Smooth muscle cell (in vitro differentiated cells): Measurements from ENCODE around the gene PUS1. TPM values are rescaled to one million over a fixed set of nuclear protein-coding genes. Genes with fewer than 3 reads are reported as not detected.

Source experiments
- DNase-seq: peaks from one replicate; lab custom pipeline; 2025; ENCODE audit not compliant: unreplicated experiment; lab: John Stamatoyannopoulos, UW
- H2AFZ ChIP-seq: fragments of 200-600 bp; sonication (generic); 2 replicates; pipeline ENCODE4 v1.6.0; 2016; ENCODE audit warnings: antibody characterized with exemption, low read depth, mild to moderate bottlenecking
- H3F3A ChIP-seq: fragments of 200-600 bp; sonication (generic); 2 replicates; pipeline ENCODE4 v1.6.0; 2017; ENCODE audit warnings: antibody characterized with exemption, low read depth
- H3K27ac ChIP-seq: fragments of 200-600 bp; sonication (generic); 2 replicates; pipeline ENCODE4 v1.5.1; 2016; ENCODE audit warnings: low read depth, mild to moderate bottlenecking
- H3K27me3 ChIP-seq: fragments of 200-600 bp; sonication (generic); 2 replicates; pipeline ENCODE4 v1.6.1; 2016; ENCODE audit warnings: low read depth, mild to moderate bottlenecking
- H3K36me3 ChIP-seq: fragments of 200-600 bp; sonication (generic); 2 replicates; pipeline ENCODE4 v1.5.1; 2016; ENCODE audit warnings: low read depth
- H3K4me1 ChIP-seq: fragments of 200-600 bp; sonication (generic); 2 replicates; pipeline ENCODE4 v1.5.1; 2016; ENCODE audit warnings: low read depth
- H3K4me2 ChIP-seq: fragments of 200-600 bp; sonication (generic); 2 replicates; pipeline ENCODE4 v1.6.0; 2016; ENCODE audit warnings: mild to moderate bottlenecking
- H3K4me3 ChIP-seq: fragments of 200-600 bp; sonication (generic); 2 replicates; pipeline ENCODE4 v1.5.1; 2016; ENCODE audit warnings: mild to moderate bottlenecking
- H3K79me2 ChIP-seq: fragments of 200-600 bp; sonication (generic); 2 replicates; pipeline ENCODE4 v1.6.0; 2016; ENCODE audit warnings: low read depth, mild to moderate bottlenecking
- H3K9ac ChIP-seq: fragments of 200-600 bp; sonication (generic); 2 replicates; pipeline ENCODE4 v1.6.0; 2016; ENCODE audit warnings: low read depth
- H3K9me3 ChIP-seq: fragments of 200-600 bp; sonication (generic); replicated peaks from 2 replicates; pipeline ENCODE4 v1.5.1; 2016; ENCODE audit warnings: low read depth
- H4K20me1 ChIP-seq: fragments of 200-600 bp; sonication (generic); 2 replicates; pipeline ENCODE4 v1.6.0; 2016; ENCODE audit warnings: low read depth
- CTCF ChIP-seq: fragments of 200-600 bp; sonication (generic); IDR thresholded peaks from 2 replicates; pipeline ENCODE4 v1.5.1; 2017; ENCODE audit warnings: borderline replicate concordance, mild to moderate bottlenecking, antibody characterized with exemption; ENCODE audit not compliant: insufficient read depth, poor library complexity, severe bottlenecking
- WGBS: methylation state at CpG from one replicate; pipeline ENCODE4 v1.1.7; 2016; ENCODE audit warnings: low lambda C conversion rate; 5-methylcytosine and 5-hydroxymethylcytosine counted together
- polyA plus RNA-seq: library from polyadenylated mRNA; unstranded; fragments of >200 nt; fragmentation: Nextera tagmentation; extraction: Ambion mirVana; gene quantifications from 2 replicates; pipeline ENCODE4 v1.2.1, GENCODE V29; 2016
- total RNA-seq: library from RNA; depleted of rRNA; stranded (reverse); fragments of >200 nt; gene quantifications from 2 replicates; pipeline ENCODE4 v1.2.3, GENCODE V29; 2014

The PUS1 gene
- total and polyA plus RNA-seq, 2 experiments from 2014 or later, result 6.6 to 22.2 TPM

GRCh38 chr12:131923260-131923659, 5.8 kb upstream of the PUS1 start:
- Histone ChIP-seq H3K9ac (no peak overlapping the region), H3F3A (no peaks in the 10 kb centered on the region), H3K27me3 (no peaks in the 10 kb centered on the region), H3K4me2 (no peak overlapping the region), H3K9me3 (no peaks in the 10 kb centered on the region), H4K20me1 (no peaks in the 10 kb centered on the region), H2AFZ (no peak overlapping the region), H3K36me3 (no peaks in the 10 kb centered on the region), H3K79me2 (no peaks in the 10 kb centered on the region), H3K4me1 (no peaks in the 10 kb centered on the region), H3K4me3 (no peak overlapping the region), H3K27ac (no peak overlapping the region)
- no peak for TF ChIP-seq CTCF
- 90% methylated on average over 11 of the region's 11 CpGs for WGBS
- no peak for DNase-seq

- Histone ChIP-seq H3K4me1 (peaks cover 7% of the 10 kb centered on the region), H2AFZ (no peak overlapping the region), H3K79me2 (peaks cover 5% of the 10 kb centered on the region), H3K9ac (no peak overlapping the region), H3K36me3 (no peaks in the 10 kb centered on the region), H3K27me3 (no peaks in the 10 kb centered on the region), H3F3A (no peaks in the 10 kb centered on the region), H3K4me3 (no peak overlapping the region), H3K4me2 (no peak overlapping the region), H3K9me3 (no peaks in the 10 kb centered on the region), H4K20me1 (no peaks in the 10 kb centered on the region), H3K27ac (no peak overlapping the region)
- no peak for DNase-seq
- TF ChIP-seq CTCF, result no peak
- 89% methylated on average over 20 of the region's 24 CpGs for WGBS
Measured at GRCh38 chr12:131927110-131928079, 1.7 kb upstream of the PUS1 start.

GRCh38 chr12:131928080-131928710, 881 bp upstream of the PUS1 start:
- 19% methylated on average over 33 of the region's 33 CpGs for WGBS
- Histone ChIP-seq H3K9me3 (no peaks in the 10 kb centered on the region), H4K20me1 (no peaks in the 10 kb centered on the region), H3K4me2 (peak overlapping the region; percentile 100), H3K79me2 (peaks cover 5% of the 10 kb centered on the region), H3K27me3 (no peaks in the 10 kb centered on the region), H3K9ac (peak overlapping the region; percentile 83), H3K36me3 (no peaks in the 10 kb centered on the region), H2AFZ (peak overlapping the region; percentile 95), H3K4me1 (peaks cover 7% of the 10 kb centered on the region), H3F3A (no peaks in the 10 kb centered on the region), H3K27ac (peak overlapping the region; percentile 52), H3K4me3 (peak overlapping the region; percentile 96)
- DNase-seq, result no peak
- TF ChIP-seq CTCF, result no peak
